HL-60 (cell line): ENCODE measurements around the gene HIP1.

ENCODE experiments used
- DNase-seq, 2 experiments: peaks; one replicate each; pipeline ENCODE4 v3.0.0-alpha.2; 2010 to 2020; ENCODE audit warnings: low read depth in 1 of 2, low spot score in 1 of 2
- H3K27ac ChIP-seq: fragments of 250-450 bp; sonication (Bioruptor Pico); replicated peaks from 2 replicates; pipeline ENCODE4 v1.5.1; 2020; ENCODE audit warnings: mild to moderate bottlenecking, moderate library complexity
- H3K27me3 ChIP-seq: fragments of 250-450 bp; sonication (Bioruptor Pico); 2 replicates; pipeline ENCODE4 v1.5.1; 2021; ENCODE audit warnings: mild to moderate bottlenecking, moderate library complexity; ENCODE audit not compliant: insufficient read depth, poor library complexity, severe bottlenecking
- H3K4me3 ChIP-seq: replicated peaks from 2 replicates; pipeline ENCODE4 v1.5.1; 2011; ENCODE audit warnings: mild to moderate bottlenecking, control low read depth, low read length; ENCODE audit not compliant: insufficient read depth
- CTCF ChIP-seq: IDR thresholded peaks from one replicate; pipeline ENCODE4 v1.5.1; 2011; ENCODE audit warnings: low read length, control low read depth, inconsistent platforms; ENCODE audit not compliant: insufficient read depth
- GABPA ChIP-seq: IDR thresholded peaks from 2 replicates; pipeline ENCODE4 v1.6.1; 2012; ENCODE audit warnings: low read depth
- POLR2AphosphoS5 ChIP-seq: IDR thresholded peaks from 2 replicates; pipeline ENCODE4 v1.6.1; 2012; ENCODE audit warnings: low read depth
- REST ChIP-seq: IDR thresholded peaks from 2 replicates; pipeline ENCODE4 v1.6.1; 2012; ENCODE audit warnings: low read depth; ENCODE audit not compliant: insufficient replicate concordance
- SPI1 ChIP-seq: IDR thresholded peaks from 2 replicates; pipeline ENCODE4 v1.6.1; 2012; ENCODE audit warnings: low read depth, mild to moderate bottlenecking, borderline replicate concordance

Gene HIP1

GRCh38 chr7:75660566-75661215 is 78.0 kb downstream of the HIP1 start:
- Histone ChIP-seq H3K27me3 (no peaks in the 10 kb centered on the region), H3K27ac (no peak overlapping the region), H3K4me3 (no peak overlapping the region)
- no peak for DNase-seq
- TF ChIP-seq CTCF, result no peak
- TF ChIP-seq SPI1, result no peak
- no peak for TF ChIP-seq GABPA
- no peak for TF ChIP-seq POLR2AphosphoS5
- TF ChIP-seq REST, result no peak

- H3K4me3 ChIP-seq, result no peak overlapping the region
- no peaks in the 10 kb centered on the region for H3K27me3 ChIP-seq
- TF ChIP-seq CTCF (no peak), SPI1 (no peak), GABPA (no peak)
- H3K27ac ChIP-seq, result no peak overlapping the region
- no peak for DNase-seq
Observed at GRCh38 chr7:75658802-75659201, 79.9 kb downstream of the HIP1 start.

- no peaks in the 10 kb centered on the region for H3K27me3 ChIP-seq
- H3K4me3 ChIP-seq, result no peak overlapping the region
- TF ChIP-seq CTCF (no peak), POLR2AphosphoS5 (no peak), GABPA (no peak), REST (no peak), SPI1 (no peak)
- no peak for DNase-seq
- H3K27ac ChIP-seq, result no peak overlapping the region
Observed at GRCh38 chr7:75658369-75658768, 80.4 kb downstream of the HIP1 start.

- H3K27ac ChIP-seq, result no peak overlapping the region
- TF ChIP-seq CTCF, result no peak
- TF ChIP-seq REST, result no peak
- TF ChIP-seq GABPA, result no peak
- no peak for TF ChIP-seq SPI1
- TF ChIP-seq POLR2AphosphoS5, result no peak
- H3K4me3 ChIP-seq, result no peak overlapping the region
- DNase-seq, result no peak
- no peaks in the 10 kb centered on the region for H3K27me3 ChIP-seq
Observed at GRCh38 chr7:75657866-75658265, 80.9 kb downstream of the HIP1 start.
